ENCODE results near the gene PCA3.

DNA sequence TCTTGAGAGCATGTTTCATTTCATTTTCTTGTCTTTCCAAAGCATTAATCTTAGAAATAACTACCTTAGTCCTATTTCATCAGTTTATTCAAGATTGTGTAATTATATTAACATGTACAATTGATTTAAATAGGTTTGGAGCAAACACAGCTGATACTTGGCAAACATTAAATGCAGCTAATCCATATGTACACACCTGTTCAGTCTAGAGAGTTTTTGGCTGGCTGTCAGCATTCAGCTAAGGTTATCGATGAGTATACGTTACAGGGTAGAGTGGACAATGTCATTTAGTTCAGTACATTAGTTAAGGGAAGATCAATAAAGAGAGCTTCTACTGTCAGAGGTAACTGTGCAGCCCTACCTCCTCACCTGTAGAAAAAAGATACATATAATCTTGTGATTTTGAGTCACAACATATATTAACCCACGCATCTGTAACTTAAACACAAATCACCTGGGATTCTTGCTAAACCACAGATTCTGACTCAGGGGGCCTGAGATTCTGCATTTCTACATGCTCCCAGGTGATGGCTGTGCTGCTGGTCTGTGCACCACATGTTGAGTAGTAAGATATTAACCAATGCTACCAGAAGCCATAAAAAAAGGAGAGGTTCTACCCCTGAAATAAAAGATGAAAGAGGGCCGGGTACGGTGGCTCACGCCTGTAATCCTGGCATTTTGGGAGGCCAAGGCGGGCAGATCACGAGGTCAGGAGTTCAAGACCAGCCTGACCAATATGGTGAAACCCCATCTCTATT is 34.1 kb upstream of the PCA3 start:
- TF ChIP-seq CTCF (conservative IDR thresholded peaks at IDR 0.05 in 1 of 2, IDR thresholded peaks at IDR 0.05 in 1 of 2; ENCODE audit: extremely low read depth in 1 of 2, insufficient read depth in 1 of 2, low read depth in 1 of 2, low read length in 2 of 2) (no peak), EZH2 (IDR thresholded peaks at IDR 0.05; ENCODE audit: borderline replicate concordance, low read length) (no peak)

Measured in mammary epithelial cell (primary cell).